Testis (tissue), 3 donors: Measurements from ENCODE around the gene JAK2. TPM values are rescaled to one million over a fixed set of nuclear protein-coding genes. Genes with fewer than 3 reads are reported as not detected.

ENCODE experiments used
- DNase-seq: peaks from one replicate; pipeline ENCODE4 v3.0.0-alpha.2; 2019
- H3K27ac ChIP-seq, 2 donors: fragments of 200-600 bp; sonication (generic); one replicate each; pipeline ENCODE4 v1.5.1; 2019
- H3K27me3 ChIP-seq: fragments of 200-600 bp; sonication (generic); one replicate; pipeline ENCODE4 v1.5.1; 2019
- H3K36me3 ChIP-seq: fragments of 200-600 bp; sonication (generic); one replicate; pipeline ENCODE4 v1.5.1; 2017; ENCODE audit warnings: low read depth; ENCODE audit errors: missing control alignments
- H3K4me1 ChIP-seq: fragments of 200-600 bp; sonication (generic); one replicate; pipeline ENCODE4 v1.5.1; 2019
- H3K4me3 ChIP-seq, 2 donors: fragments of 200-600 bp; sonication (generic); one replicate each; pipeline ENCODE4 v1.5.1; 2017 to 2019
- H3K9me3 ChIP-seq: fragments of 200-600 bp; sonication (generic); one replicate; pipeline ENCODE4 v1.5.1; 2017
- CTCF ChIP-seq, 3 experiments: fragments of 450-650 bp in 2 of 3; fragments of 200-600 bp in 1 of 3; sonication (generic) in 1 of 3; IDR thresholded peaks; one replicate each; pipeline ENCODE4 v1.5.1; 2016 to 2019; ENCODE audit warnings: antibody characterized with exemption in 3 of 3, mild to moderate bottlenecking in 2 of 3, moderate library complexity in 1 of 3
- POLR2A ChIP-seq: fragments of 450-650 bp; IDR thresholded peaks from one replicate; pipeline ENCODE4 v1.6.1; 2017; ENCODE audit warnings: antibody characterized with exemption, mild to moderate bottlenecking, moderate library complexity
- WGBS, 2 donors: methylation state at CpG; one replicate each; pipeline ENCODE4 v1.1.5; 2018; 5-methylcytosine and 5-hydroxymethylcytosine counted together
- intact Hi-C: fragments of 100-400 bp; cut with DNase I; formaldehyde crosslinking; loops from one replicate; pipeline ENCODE4 v1.15.1; 2023; ENCODE audit warnings: low total_unique reads
- polyA plus RNA-seq: library from polyadenylated mRNA; stranded (reverse); fragments of 350-450 nt; fragmentation: Illumina TruSeq; extraction: RNeasy Lipid Tissue Mini Kit (QIAGEN cat#74804); gene quantifications from one replicate; pipeline ENCODE4 v1.2.3, GENCODE V29; 2014; ENCODE audit warnings: low read depth, low replicate concordance; ENCODE audit not compliant: insufficient read depth
- total RNA-seq, 2 donors: library from RNA; depleted of rRNA; stranded (reverse); fragments of >200 nt; gene quantifications; one replicate each; pipeline ENCODE4 v1.2.3, GENCODE V29; 2016

JAK2 gene
- total and polyA plus RNA-seq, 3 donors from 2014 or later, result 14.0 to 25.5 (median 24.1) TPM

- Histone ChIP-seq H3K9me3 (no peaks in the 10 kb centered on the region), H3K4me1 (no peaks in the 10 kb centered on the region), H3K36me3 (no peaks in the 10 kb centered on the region), H3K27me3 (no peaks in the 10 kb centered on the region), H3K27ac (no peak overlapping the region), H3K4me3 (peak overlapping the region; percentile 6 to 44)
- DNase-seq, result peak; percentile 28
- intact Hi-C loops, result no loop called here
- 49 to 80% methylated on average over 3 to 30 of the region's 30 CpGs for WGBS, 2 donors
- TF ChIP-seq POLR2A, result no peak
- no peak for TF ChIP-seq CTCF (IDR thresholded peaks at IDR 0.05)
Observed at GRCh38 chr9:5042661-5043178, 57.6 kb downstream of the JAK2 start.

- TF ChIP-seq CTCF (IDR thresholded peaks at IDR 0.05), result no peak
- no peak for TF ChIP-seq POLR2A
- intact Hi-C loops, result no loop called here
- Histone ChIP-seq H3K4me1 (no peaks in the 10 kb centered on the region), H3K9me3 (no peaks in the 10 kb centered on the region), H3K27ac (no peak overlapping the region), H3K4me3 (no peak overlapping the region), H3K36me3 (no peaks in the 10 kb centered on the region), H3K27me3 (no peaks in the 10 kb centered on the region)
- WGBS, 2 donors, result 59 to 77% methylated on average over 3 of the region's 3 CpGs
- DNase-seq, result no peak
Observed at GRCh38 chr9:5043381-5043780, 58.3 kb downstream of the JAK2 start.

GRCh38 chr9:5044160-5044559 is 59.1 kb downstream of the JAK2 start:
- DNase-seq, result no peak
- Histone ChIP-seq H3K27me3 (no peaks in the 10 kb centered on the region), H3K4me1 (no peaks in the 10 kb centered on the region), H3K36me3 (no peaks in the 10 kb centered on the region), H3K9me3 (no peaks in the 10 kb centered on the region), H3K4me3 (no peak overlapping the region), H3K27ac (no peak overlapping the region)
- TF ChIP-seq POLR2A (no peak), CTCF (IDR thresholded peaks at IDR 0.05) (no peak)
- 67 to 69% methylated on average over 4 of the region's 4 CpGs for WGBS, 2 donors
- intact Hi-C loops, result no loop called here

GRCh38 chr9:5052838-5053237 is 67.8 kb downstream of the JAK2 start:
- TF ChIP-seq CTCF (IDR thresholded peaks at IDR 0.05) (no peak), POLR2A (no peak)
- Histone ChIP-seq H3K27me3 (no peaks in the 10 kb centered on the region), H3K9me3 (no peaks in the 10 kb centered on the region), H3K4me3 (no peak overlapping the region), H3K4me1 (no peaks in the 10 kb centered on the region), H3K36me3 (no peaks in the 10 kb centered on the region), H3K27ac (no peak overlapping the region)
- intact Hi-C loops, result no loop called here
- 88 to 100% methylated on average over 1 of the region's 1 CpG for WGBS, 2 donors
- no peak for DNase-seq

- WGBS, 2 donors, result 44 to 47% methylated on average over 1 of the region's 1 CpG
- Histone ChIP-seq H3K9me3 (no peaks in the 10 kb centered on the region), H3K4me3 (no peak overlapping the region), H3K27me3 (no peaks in the 10 kb centered on the region), H3K36me3 (no peaks in the 10 kb centered on the region), H3K27ac (no peak overlapping the region), H3K4me1 (no peaks in the 10 kb centered on the region)
- DNase-seq, result no peak
- TF ChIP-seq POLR2A (no peak), CTCF (IDR thresholded peaks at IDR 0.05) (no peak)
- intact Hi-C loops, result no loop called here
Observed at GRCh38 chr9:5062631-5063030, 77.6 kb downstream of the JAK2 start.
